Stimulated activated CD4-positive, alpha-beta T cell treated with anti-CD3 and anti-CD28 coated beads, TNF-alpha, amount 100 ng/mL, for 48 hours (primary cell): ENCODE data around the gene ETFB.
"Not testable (repeated sequence)": the region's sequence is repeated elsewhere in the genome, so short reads cannot be mapped to it uniquely, and the experiment has no call there.

Source experiments
- DNase-seq, 3 donors: peaks; one replicate each; pipeline ENCODE4 v3.0.0-alpha.2; 2020; ENCODE audit warnings: low read depth in 3 of 3

Gene ETFB

GRCh38 chr19:51365965-51366388 is at the start of gene ETFB:
Gene ETFB, minus strand, starts transcription at chr19:51366388. Its CDS starts 62 bp downstream, at chr19:51366326.
- no peak for DNase-seq

- DNase-seq, result no peak
Observed at GRCh38 chr19:51415187-51415586, 49.0 kb upstream of the ETFB start.

GRCh38 chr19:51410950-51411748 is 45.0 kb upstream of the ETFB start:
- DNase-seq, result no peak

- DNase-seq, result no peak
Observed at GRCh38 chr19:51407511-51408131, 41.4 kb upstream of the ETFB start.

GRCh38 chr19:51402117-51402516 is 35.9 kb upstream of the ETFB start:
- DNase-seq, result no peak

- not testable (repeated sequence) for DNase-seq
Observed at GRCh38 chr19:51399936-51400335, 33.7 kb upstream of the ETFB start.

GRCh38 chr19:51399231-51399630 is 33.0 kb upstream of the ETFB start:
- no peak for DNase-seq

GRCh38 chr19:51398096-51398704 is 32.0 kb upstream of the ETFB start:
- no peak for DNase-seq

- not testable (repeated sequence) for DNase-seq
Observed at GRCh38 chr19:51397453-51397852, 31.3 kb upstream of the ETFB start.

GRCh38 chr19:51396175-51396574 is 30.0 kb upstream of the ETFB start:
- no peak for DNase-seq

- DNase-seq, result peak; percentile 92 to 96 (median 93)
Observed at GRCh38 chr19:51394050-51394836, 28.1 kb upstream of the ETFB start.

GRCh38 chr19:51392701-51393100 is 26.5 kb upstream of the ETFB start:
- DNase-seq, result no peak

GRCh38 chr19:51391073-51391611 is 25.0 kb upstream of the ETFB start:
- DNase-seq, result no peak

GRCh38 chr19:51389143-51389542 is 23.0 kb upstream of the ETFB start:
- DNase-seq, result no peak

- no peak for DNase-seq
Observed at GRCh38 chr19:51387924-51388389, 21.8 kb upstream of the ETFB start, which contains the start of gene LIM2. Gene LIM2, minus strand, starts transcription at chr19:51387974. Its CDS starts 531 bp downstream, at chr19:51387443.

GRCh38 chr19:51386882-51387520 is 20.8 kb upstream of the ETFB start:
- no peak for DNase-seq

GRCh38 chr19:51382004-51382403 is 15.8 kb upstream of the ETFB start:
- DNase-seq, result no peak

- no peak for DNase-seq
Observed at GRCh38 chr19:51380379-51380778, 14.2 kb upstream of the ETFB start.

GRCh38 chr19:51377422-51377821 is 11.2 kb upstream of the ETFB start:
- no peak for DNase-seq

GRCh38 chr19:51375504-51376221 is 9.5 kb upstream of the ETFB start:
- DNase-seq, result no peak
